HepG2 (cell line): ENCODE measurements around the gene MEX3A. TPM values are rescaled to one million over a fixed set of nuclear protein-coding genes. Genes with fewer than 3 reads are reported as not detected.

ENCODE experiments used
- CHD2 ChIP-seq: IDR thresholded peaks from 2 replicates; pipeline ENCODE4 v1.6.1; 2011; ENCODE audit warnings: low read depth, low read length, improper control_type of control experiment
- GATAD1 ChIP-seq: IDR thresholded peaks from 2 replicates; pipeline ENCODE4 v1.6.1; 2016; ENCODE audit warnings: missing genetic modification reagents, missing compliant biosample characterization
- GZF1 ChIP-seq: sonication (generic); formaldehyde crosslinking; IDR thresholded peaks from 2 replicates; pipeline ENCODE4 v1.5.1; 2020; ENCODE audit warnings: mild to moderate bottlenecking, missing genetic modification reagents
- HOXA7 ChIP-seq: sonication (generic); formaldehyde crosslinking; IDR thresholded peaks from 2 replicates; pipeline ENCODE4 v1.8.1; 2022; ENCODE audit warnings: mild to moderate bottlenecking, missing genetic modification reagents, moderate library complexity
- MIER2 ChIP-seq: IDR thresholded peaks from 2 replicates; pipeline ENCODE4 v1.6.1; 2016; ENCODE audit warnings: missing biosample characterization, missing genetic modification reagents
- PCBP2 ChIP-seq: fragments of 200-400 bp; formaldehyde crosslinking; optimal IDR thresholded peaks from 2 replicates; pipeline ENCODE3; 2018; ENCODE audit warnings: low read length, low read depth; ENCODE audit not compliant: poor library complexity, severe bottlenecking
- POLR2AphosphoS2 ChIP-seq: IDR thresholded peaks from 2 replicates; pipeline ENCODE4 v1.6.1; 2011; ENCODE audit warnings: low read depth, low read length, improper control_type of control experiment
- POLR2AphosphoS5 ChIP-seq: IDR thresholded peaks from 2 replicates; pipeline ENCODE4 v1.6.1; 2012; ENCODE audit warnings: low read depth, low read length
- ZNF331 ChIP-seq: sonication (generic); formaldehyde crosslinking; IDR thresholded peaks from 2 replicates; pipeline ENCODE4 v1.4.0; 2020; ENCODE audit warnings: missing genetic modification reagents
- ZNF354B ChIP-seq: sonication (generic); formaldehyde crosslinking; IDR thresholded peaks from 2 replicates; pipeline ENCODE4 v1.8.0; 2022; ENCODE audit warnings: mild to moderate bottlenecking, missing genetic modification reagents
- ZNF484 ChIP-seq: sonication (generic); formaldehyde crosslinking; IDR thresholded peaks from 2 replicates; pipeline ENCODE4 v1.5.1; 2020; ENCODE audit warnings: mild to moderate bottlenecking, low read depth, missing genetic modification reagents, borderline replicate concordance
- ZNF556 ChIP-seq: sonication (generic); formaldehyde crosslinking; IDR thresholded peaks from 2 replicates; pipeline ENCODE4 v1.4.0; 2020; ENCODE audit warnings: mild to moderate bottlenecking, missing genetic modification reagents, borderline replicate concordance
- ZNF564 ChIP-seq: sonication (generic); formaldehyde crosslinking; IDR thresholded peaks from 2 replicates; pipeline ENCODE4 v1.8.1; 2023; ENCODE audit warnings: mild to moderate bottlenecking, missing genetic modification reagents
- ZNF737 ChIP-seq: sonication (generic); formaldehyde crosslinking; IDR thresholded peaks from 2 replicates; pipeline ENCODE4 v1.5.0; 2020; ENCODE audit warnings: missing genetic modification reagents, mild to moderate bottlenecking, borderline replicate concordance
- ZSCAN29 ChIP-seq: sonication (generic); formaldehyde crosslinking; conservative IDR thresholded peaks from 2 replicates; pipeline ENCODE4 v1.4.0; 2020; ENCODE audit warnings: mild to moderate bottlenecking, missing genetic modification reagents
- polyA plus RNA-seq, 8 experiments: library from polyadenylated mRNA; depleted of rRNA in 3 of 8; stranded (reverse) in 7 of 8; unstranded in 1 of 8; fragments of >200 nt; fragmentation: Illumina TruSeq in 4 of 8; extraction: Trizol in 4 of 8; gene quantifications; 2 replicates each; pipeline versions ENCODE4 v1.2.1 to v1.2.3, GENCODE V29; 2011 to 2016; ENCODE audit warnings: low read depth in 4 of 8, missing spikeins in 1 of 8, mixed read lengths in 1 of 8; ENCODE audit not compliant: insufficient read depth in 1 of 8
- total RNA-seq, 5 experiments: library from RNA; depleted of rRNA; stranded (reverse); fragments of >200 nt; fragmentation: Illumina TruSeq; extraction: Trizol; gene quantifications; 2 replicates each; pipeline ENCODE4 v1.2.3, GENCODE V29; 2016; ENCODE audit warnings: low read depth in 1 of 5
- TF ChIP-seq, protein P1 (sequence below): sonication (generic); formaldehyde crosslinking; IDR thresholded peaks from 2 replicates; pipeline ENCODE4 v1.4.0; 2020; ENCODE audit warnings: missing genetic modification reagents
- TF ChIP-seq, protein P2 (sequence below): conservative IDR thresholded peaks from 2 replicates; pipeline ENCODE4 v1.6.1; 2018; ENCODE audit warnings: missing genetic modification reagents
- TF ChIP-seq, protein P3 (sequence below): sonication (generic); formaldehyde crosslinking; IDR thresholded peaks from 2 replicates; pipeline ENCODE4 v1.5.1; 2020; ENCODE audit warnings: missing genetic modification reagents, mild to moderate bottlenecking, borderline replicate concordance
- TF ChIP-seq, protein P4 (sequence below): sonication (generic); formaldehyde crosslinking; IDR thresholded peaks from 2 replicates; pipeline ENCODE4 v1.4.0; 2020; ENCODE audit warnings: missing genetic modification reagents

MEX3A gene
- total and polyA plus RNA-seq, 2 of the 13 experiments (the other 11 are each of a cell fraction or from before 2014, with no cell fraction given): 7.6 to 9.1 TPM

DNA sequence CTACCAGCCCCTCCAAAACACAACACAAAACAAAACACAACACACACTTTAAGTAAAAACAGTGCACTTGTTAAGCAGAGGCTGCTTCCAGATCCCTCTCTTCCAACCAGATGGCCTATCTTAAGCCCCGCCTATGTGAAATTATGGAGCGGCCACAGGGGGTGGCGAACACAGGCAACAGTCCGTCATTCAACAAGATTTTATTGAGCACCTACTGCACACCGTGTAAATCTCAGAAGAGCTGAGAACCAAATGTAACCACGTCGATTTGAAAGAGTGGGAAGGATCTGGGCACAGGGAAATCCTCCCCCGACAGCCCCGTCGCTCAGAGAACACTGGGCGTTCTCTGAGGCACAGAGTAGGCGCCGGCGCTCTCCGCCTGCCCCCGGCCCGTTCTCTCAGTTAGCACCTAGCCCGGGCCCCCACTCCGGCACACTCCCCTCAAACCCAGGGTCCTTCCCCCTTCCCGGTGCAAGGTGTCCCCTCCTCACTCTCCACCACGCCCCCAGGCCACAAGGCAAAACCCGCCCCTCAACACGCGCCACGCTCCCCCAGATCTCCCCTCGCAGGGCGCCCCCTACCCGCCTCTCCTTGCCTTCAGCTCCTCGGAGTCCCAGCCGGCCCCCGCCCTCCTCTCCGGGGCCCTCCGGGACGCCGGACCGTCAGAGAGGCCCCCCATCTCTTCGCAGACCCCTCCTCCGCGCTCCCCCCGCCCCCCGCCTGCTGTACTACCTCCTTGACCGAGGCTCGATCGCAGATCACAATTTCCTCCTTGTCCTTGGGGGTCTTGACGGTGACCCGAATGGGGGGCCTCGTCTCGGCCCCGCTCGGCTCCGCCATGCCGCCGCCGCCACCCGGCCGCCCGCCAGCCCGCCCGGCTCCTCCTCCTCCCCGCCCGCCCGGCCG lies 29.1 kb downstream of the MEX3A start (continued):
- TF ChIP-seq, protein P1, sequence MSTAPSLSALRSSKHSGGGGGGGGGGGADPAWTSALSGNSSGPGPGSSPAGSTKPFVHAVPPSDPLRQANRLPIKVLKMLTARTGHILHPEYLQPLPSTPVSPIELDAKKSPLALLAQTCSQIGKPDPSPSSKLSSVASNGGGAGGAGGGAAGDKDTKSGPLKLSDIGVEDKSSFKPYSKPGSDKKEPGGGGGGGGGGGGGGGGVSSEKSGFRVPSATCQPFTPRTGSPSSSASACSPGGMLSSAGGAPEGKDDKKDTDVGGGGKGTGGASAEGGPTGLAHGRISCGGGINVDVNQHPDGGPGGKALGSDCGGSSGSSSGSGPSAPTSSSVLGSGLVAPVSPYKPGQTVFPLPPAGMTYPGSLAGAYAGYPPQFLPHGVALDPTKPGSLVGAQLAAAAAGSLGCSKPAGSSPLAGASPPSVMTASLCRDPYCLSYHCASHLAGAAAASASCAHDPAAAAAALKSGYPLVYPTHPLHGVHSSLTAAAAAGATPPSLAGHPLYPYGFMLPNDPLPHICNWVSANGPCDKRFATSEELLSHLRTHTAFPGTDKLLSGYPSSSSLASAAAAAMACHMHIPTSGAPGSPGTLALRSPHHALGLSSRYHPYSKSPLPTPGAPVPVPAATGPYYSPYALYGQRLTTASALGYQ (CRISPR knock-in tag): no peak
- TF ChIP-seq ZNF484: no peak
- no peak for TF ChIP-seq POLR2AphosphoS5
- TF ChIP-seq, protein P2, sequence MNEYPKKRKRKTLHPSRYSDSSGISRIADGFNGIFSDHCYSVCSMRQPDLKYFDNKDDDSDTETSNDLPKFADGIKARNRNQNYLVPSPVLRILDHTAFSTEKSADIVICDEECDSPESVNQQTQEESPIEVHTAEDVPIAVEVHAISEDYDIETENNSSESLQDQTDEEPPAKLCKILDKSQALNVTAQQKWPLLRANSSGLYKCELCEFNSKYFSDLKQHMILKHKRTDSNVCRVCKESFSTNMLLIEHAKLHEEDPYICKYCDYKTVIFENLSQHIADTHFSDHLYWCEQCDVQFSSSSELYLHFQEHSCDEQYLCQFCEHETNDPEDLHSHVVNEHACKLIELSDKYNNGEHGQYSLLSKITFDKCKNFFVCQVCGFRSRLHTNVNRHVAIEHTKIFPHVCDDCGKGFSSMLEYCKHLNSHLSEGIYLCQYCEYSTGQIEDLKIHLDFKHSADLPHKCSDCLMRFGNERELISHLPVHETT: no peak
- TF ChIP-seq CHD2: no peak
- no peak for TF ChIP-seq GZF1 (CRISPR knock-in tag)
- TF ChIP-seq GATAD1: peak; percentile 47; the same call in 1 of the 2 replicates
- TF ChIP-seq POLR2AphosphoS2: no peak
- TF ChIP-seq, protein P3, sequence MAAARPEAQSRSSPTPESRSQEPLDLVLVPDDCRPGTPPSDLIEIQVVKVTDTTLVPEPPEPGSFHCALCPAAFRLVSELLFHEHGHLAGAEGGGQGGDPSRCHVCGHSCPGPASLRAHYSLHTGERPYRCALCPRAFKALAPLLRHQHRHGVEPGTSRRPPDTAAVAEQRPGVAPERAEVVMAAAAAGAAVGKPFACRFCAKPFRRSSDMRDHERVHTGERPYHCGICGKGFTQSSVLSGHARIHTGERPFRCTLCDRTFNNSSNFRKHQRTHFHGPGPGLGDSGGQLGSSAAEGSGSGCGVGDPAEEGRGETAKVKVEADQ: no peak
- TF ChIP-seq, protein P4, sequence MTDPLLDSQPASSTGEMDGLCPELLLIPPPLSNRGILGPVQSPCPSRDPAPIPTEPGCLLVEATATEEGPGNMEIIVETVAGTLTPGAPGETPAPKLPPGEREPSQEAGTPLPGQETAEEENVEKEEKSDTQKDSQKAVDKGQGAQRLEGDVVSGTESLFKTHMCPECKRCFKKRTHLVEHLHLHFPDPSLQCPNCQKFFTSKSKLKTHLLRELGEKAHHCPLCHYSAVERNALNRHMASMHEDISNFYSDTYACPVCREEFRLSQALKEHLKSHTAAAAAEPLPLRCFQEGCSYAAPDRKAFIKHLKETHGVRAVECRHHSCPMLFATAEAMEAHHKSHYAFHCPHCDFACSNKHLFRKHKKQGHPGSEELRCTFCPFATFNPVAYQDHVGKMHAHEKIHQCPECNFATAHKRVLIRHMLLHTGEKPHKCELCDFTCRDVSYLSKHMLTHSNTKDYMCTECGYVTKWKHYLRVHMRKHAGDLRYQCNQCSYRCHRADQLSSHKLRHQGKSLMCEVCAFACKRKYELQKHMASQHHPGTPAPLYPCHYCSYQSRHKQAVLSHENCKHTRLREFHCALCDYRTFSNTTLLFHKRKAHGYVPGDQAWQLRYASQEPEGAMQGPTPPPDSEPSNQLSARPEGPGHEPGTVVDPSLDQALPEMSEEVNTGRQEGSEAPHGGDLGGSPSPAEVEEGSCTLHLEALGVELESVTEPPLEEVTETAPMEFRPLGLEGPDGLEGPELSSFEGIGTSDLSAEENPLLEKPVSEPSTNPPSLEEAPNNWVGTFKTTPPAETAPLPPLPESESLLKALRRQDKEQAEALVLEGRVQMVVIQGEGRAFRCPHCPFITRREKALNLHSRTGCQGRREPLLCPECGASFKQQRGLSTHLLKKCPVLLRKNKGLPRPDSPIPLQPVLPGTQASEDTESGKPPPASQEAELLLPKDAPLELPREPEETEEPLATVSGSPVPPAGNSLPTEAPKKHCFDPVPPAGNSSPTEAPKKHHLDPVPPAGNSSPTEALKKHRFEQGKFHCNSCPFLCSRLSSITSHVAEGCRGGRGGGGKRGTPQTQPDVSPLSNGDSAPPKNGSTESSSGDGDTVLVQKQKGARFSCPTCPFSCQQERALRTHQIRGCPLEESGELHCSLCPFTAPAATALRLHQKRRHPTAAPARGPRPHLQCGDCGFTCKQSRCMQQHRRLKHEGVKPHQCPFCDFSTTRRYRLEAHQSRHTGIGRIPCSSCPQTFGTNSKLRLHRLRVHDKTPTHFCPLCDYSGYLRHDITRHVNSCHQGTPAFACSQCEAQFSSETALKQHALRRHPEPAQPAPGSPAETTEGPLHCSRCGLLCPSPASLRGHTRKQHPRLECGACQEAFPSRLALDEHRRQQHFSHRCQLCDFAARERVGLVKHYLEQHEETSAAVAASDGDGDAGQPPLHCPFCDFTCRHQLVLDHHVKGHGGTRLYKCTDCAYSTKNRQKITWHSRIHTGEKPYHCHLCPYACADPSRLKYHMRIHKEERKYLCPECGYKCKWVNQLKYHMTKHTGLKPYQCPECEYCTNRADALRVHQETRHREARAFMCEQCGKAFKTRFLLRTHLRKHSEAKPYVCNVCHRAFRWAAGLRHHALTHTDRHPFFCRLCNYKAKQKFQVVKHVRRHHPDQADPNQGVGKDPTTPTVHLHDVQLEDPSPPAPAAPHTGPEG (CRISPR knock-in tag): no peak
- TF ChIP-seq ZNF556: no peak
- no peak for TF ChIP-seq ZSCAN29 (CRISPR knock-in tag)
- TF ChIP-seq ZNF354B: no peak
- no peak for TF ChIP-seq ZNF331 (CRISPR knock-in tag)
- TF ChIP-seq ZNF737 (CRISPR knock-in tag): no peak
- no peak for TF ChIP-seq PCBP2
- TF ChIP-seq HOXA7: no peak
- TF ChIP-seq MIER2 (CRISPR knock-in tag): no peak
- no peak for TF ChIP-seq ZNF564 (CRISPR knock-in tag)
